HG02610 (cell line): Measurements from ENCODE around the gene EMILIN3.

ENCODE experiments used
- ATAC-seq: cut with Tn5 transposase; IDR thresholded peaks from one replicate; pipeline ENCODE4 v1.9.1; 2021; ENCODE audit warnings: mild to moderate bottlenecking, moderate library complexity; ENCODE audit not compliant: unreplicated experiment

The EMILIN3 gene

GRCh38 chr20:41392871-41393704 is 26.5 kb upstream of the EMILIN3 start:
- ATAC-seq, result no peak

- no peak for ATAC-seq
Measured at GRCh38 chr20:41392295-41392694, 25.7 kb upstream of the EMILIN3 start.

- ATAC-seq, result no peak
Measured at GRCh38 chr20:41391587-41392001, 25.0 kb upstream of the EMILIN3 start.

GRCh38 chr20:41390889-41391288 is 24.3 kb upstream of the EMILIN3 start:
- no peak for ATAC-seq

- ATAC-seq, result no peak
Measured at GRCh38 chr20:41387444-41387851, 20.8 kb upstream of the EMILIN3 start.

- ATAC-seq, result no peak
Measured at GRCh38 chr20:41386502-41387427, 20.1 kb upstream of the EMILIN3 start.

- ATAC-seq, result no peak
Measured at GRCh38 chr20:41382791-41383305, 16.2 kb upstream of the EMILIN3 start.

- ATAC-seq, result no peak
Measured at GRCh38 chr20:41380551-41381193, 14.1 kb upstream of the EMILIN3 start.

GRCh38 chr20:41379551-41379950 is 12.9 kb upstream of the EMILIN3 start:
- no peak for ATAC-seq

GRCh38 chr20:41377275-41377674 is 10.7 kb upstream of the EMILIN3 start:
- ATAC-seq, result no peak

GRCh38 chr20:41376349-41376748 is 9.7 kb upstream of the EMILIN3 start:
- ATAC-seq, result no peak

- ATAC-seq, result no peak
Measured at GRCh38 chr20:41375846-41376245, 9.2 kb upstream of the EMILIN3 start.

- no peak for ATAC-seq
Measured at GRCh38 chr20:41373931-41374920, 7.6 kb upstream of the EMILIN3 start.

- ATAC-seq, result no peak
Measured at GRCh38 chr20:41373251-41373783, 6.7 kb upstream of the EMILIN3 start.

GRCh38 chr20:41371371-41371770 is 4.8 kb upstream of the EMILIN3 start:
- no peak for ATAC-seq

- no peak for ATAC-seq
Measured at GRCh38 chr20:41370176-41370575, 3.6 kb upstream of the EMILIN3 start.

GRCh38 chr20:41369673-41370072 is 3.1 kb upstream of the EMILIN3 start:
- ATAC-seq, result no peak

- ATAC-seq, result no peak
Measured at GRCh38 chr20:41367956-41368355, 1.3 kb upstream of the EMILIN3 start.

- ATAC-seq, result no peak
Measured at GRCh38 chr20:41367393-41367695, 726 bp upstream of the EMILIN3 start.
